ENCODE data around the gene WDR70.
"Not testable (repeated sequence)": the region's sequence is repeated elsewhere in the genome, so short reads cannot be mapped to it uniquely, and the experiment has no call there.

The WDR70 gene

GRCh38 chr5:37575541-37576489 lies 196.7 kb downstream of the WDR70 start:
- no peak for DNase-seq

DNA sequence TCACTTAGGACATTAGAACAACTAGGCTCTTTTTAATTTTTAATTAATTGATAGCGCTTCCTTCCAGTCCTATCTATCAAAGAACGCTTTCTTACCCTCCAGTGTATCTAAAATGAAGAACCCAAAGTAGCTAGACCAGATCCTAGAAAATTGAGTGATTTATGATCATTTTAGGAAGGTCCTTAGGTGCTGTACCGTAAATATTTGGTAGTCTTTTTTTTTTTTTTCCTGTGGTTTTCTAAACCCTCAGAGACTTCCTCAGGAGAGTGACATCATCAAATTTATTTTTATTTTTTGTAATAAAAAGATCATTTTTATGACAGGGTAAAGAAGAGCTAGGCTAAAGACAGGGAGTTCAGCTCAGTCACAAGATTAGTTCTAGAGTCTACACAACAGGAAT lies 197.4 kb downstream of the WDR70 start:
- DNase-seq, result peak in 1 of 2 experiments; percentile 5

DNA sequence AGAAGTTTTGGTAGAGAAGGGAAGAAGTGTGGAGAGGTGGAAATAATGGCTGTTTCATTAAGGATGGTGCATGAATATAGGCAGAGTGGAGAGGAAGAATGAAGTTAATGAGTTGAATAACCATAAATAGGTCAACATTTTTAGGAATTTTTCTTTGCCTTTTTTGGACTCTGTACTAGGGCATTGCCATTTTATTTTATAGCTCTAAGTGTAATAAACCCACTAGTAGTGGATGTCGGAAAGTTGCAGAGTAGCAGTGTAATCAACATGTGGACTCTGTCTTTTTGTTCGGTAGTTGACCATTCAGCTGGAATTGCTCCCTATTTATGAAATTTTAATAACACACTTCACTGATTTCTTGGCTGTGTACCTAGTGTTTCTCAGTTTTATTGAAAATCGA lies 199.1 kb downstream of the WDR70 start:
- DNase-seq, result no peak

DNA sequence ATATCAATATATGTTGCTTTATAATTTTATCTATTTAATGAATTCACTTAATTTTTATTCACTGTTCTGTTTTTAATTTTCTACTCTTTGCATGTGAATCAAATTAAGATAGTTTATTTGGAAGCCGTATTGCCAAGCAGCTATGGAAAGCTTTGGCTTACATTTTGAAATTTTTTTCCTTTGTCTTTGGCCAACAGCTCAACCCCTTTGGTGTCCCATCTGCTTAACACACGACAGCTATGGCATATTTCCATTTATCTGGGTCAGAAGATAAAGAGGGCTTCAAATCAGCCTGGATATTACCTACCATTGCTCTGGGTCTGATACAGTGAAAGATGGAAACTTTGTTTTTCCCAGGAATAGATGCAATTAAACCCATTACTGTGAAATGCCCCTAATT lies 201.0 kb downstream of the WDR70 start:
- DNase-seq, result no peak

GRCh38 chr5:37582202-37582601 lies 203.1 kb downstream of the WDR70 start:
- no peak for DNase-seq

DNA sequence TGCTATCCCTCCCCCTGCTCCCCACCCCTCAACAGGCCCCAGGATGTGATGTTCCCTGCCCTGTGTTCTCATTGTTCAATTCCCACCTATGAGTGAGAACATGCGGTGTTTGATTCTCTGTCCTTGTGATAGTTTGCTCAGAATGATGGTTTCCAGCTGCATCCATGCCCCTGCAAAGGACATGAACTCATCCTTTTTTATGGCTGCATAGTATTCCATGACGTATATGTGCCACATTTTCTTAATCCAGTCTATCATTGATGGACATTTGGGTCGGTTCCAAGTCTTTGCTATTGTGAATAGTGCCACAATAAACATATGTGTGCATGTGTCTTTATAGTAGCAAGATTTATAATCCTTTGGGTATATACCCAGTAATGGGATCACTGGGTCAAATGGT lies 214.2 kb downstream of the WDR70 start:
- not testable (repeated sequence) for DNase-seq

GRCh38 chr5:37594864-37595263 lies 215.7 kb downstream of the WDR70 start:
- DNase-seq, result peak; percentile 4 to 6

GRCh38 chr5:37598733-37599132 lies 219.6 kb downstream of the WDR70 start:
- no peak for DNase-seq

GRCh38 chr5:37601163-37601562 lies 222.0 kb downstream of the WDR70 start:
- DNase-seq, result no peak

DNA sequence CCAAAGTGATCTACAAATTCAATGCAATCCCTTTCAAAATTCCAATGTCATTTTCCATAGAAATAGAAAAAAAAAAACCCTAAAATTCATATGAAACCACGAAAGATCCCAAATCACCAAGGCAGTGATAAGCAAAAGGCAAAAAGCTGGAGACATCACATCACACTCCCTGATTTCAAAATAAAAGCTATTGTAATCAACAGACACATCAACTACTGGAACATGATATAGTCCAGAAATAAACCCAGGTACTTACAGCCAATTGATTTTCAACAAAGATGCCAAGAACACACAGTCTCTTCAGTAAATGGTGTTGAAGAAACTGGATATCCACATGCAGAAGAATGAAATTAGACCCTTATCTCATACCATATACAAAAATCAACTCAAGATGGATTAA lies 224.0 kb downstream of the WDR70 start:
- no peak for DNase-seq

DNA sequence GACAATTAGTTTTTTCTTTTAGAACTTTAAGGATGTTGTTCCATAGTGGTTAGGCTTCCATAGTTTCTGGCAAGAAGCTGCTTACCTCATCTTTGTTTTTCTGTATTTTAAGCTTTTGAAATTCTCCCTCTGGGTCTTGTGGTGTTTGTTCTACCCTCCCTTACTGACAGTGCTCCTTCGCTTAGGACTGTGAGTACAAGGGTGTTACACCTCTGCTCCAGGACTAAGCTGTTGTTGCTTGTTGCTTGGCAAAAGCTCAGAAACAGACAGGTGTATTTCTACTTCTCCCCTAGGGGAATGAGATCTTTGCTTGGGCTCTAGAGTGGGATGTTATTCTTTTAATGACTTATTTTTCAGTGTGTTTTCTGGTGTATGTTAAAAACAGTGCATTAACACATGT lies 225.2 kb downstream of the WDR70 start:
- DNase-seq, result no peak

- DNase-seq, result no peak
Measured at GRCh38 chr5:37606148-37606547, 227.0 kb downstream of the WDR70 start.

DNA sequence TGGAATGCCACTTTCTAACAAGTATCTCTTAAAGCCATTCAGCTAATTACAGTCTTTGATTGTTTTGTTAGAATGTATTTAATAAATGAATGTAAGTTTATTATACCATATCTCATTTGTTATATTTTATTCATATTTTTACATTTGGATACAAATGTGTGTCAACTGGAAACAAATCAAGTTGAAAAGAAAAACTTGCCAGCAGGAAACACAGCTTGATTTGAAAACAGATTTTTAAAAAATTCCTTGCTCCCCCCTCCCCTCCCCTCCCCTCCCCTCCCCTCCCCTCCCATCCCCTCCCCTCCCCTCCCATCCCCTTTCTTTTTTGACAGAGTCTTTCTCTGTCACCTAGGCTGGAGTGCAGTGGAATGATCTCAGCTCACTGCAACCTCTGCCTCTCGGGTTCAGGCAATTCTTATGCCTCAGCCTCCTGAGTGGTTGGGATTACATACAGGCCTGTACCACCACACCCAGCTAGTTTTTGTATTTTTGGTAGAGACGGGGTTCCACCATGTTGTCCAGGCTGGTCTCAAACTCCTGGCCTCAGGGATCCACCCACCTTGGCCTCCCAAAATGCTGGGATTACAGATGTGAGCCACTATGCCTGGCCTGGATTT lies 227.6 kb downstream of the WDR70 start:
- DNase-seq, result no peak

GRCh38 chr5:37615184-37615583 lies 236.1 kb downstream of the WDR70 start:
- DNase-seq, result no peak

DNA sequence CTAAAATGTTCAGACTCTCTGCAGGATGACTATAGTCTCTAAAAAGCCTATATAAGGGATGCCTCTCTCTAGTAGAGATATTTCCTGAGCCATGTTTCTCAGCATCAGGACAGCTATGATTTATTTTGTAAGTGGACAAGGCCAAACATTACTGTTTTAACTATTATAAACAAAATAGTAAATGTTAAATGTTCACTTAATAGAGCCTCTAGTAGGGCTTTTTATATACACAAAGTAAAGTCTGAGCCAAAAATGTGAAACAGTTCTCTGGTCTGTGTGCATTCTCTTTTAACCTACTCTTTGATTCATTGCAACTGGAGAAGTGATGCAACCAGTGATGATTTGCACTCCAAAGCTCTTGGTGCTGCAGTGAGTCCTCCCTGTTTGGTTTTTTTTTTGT lies 240.2 kb downstream of the WDR70 start:
- DNase-seq, result no peak

DNA sequence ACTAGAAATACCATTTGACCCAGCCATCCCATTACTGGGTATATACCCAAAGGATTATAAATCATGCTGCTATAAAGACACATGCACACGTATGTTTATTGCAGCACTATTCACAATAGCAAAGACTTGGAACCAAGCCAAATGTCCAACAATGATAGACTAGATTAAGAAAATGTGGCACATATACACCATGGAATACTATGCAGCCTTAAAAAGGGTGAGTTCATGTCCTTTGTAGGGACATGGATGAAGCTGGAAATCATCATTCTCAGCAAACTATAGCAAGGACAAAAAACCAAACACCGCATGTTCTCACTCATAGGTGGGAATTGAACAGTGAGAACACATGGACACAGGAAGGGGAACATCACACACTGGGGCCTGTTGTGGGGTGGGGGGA lies 243.2 kb downstream of the WDR70 start:
- not testable (repeated sequence) for DNase-seq

- no peak for DNase-seq
Measured at GRCh38 chr5:37626266-37626665, 247.1 kb downstream of the WDR70 start.

- no peak for DNase-seq
Measured at GRCh38 chr5:37628876-37629275, 249.8 kb downstream of the WDR70 start.

- DNase-seq, result no peak
Measured at GRCh38 chr5:37631939-37632338, 252.8 kb downstream of the WDR70 start.

DNA sequence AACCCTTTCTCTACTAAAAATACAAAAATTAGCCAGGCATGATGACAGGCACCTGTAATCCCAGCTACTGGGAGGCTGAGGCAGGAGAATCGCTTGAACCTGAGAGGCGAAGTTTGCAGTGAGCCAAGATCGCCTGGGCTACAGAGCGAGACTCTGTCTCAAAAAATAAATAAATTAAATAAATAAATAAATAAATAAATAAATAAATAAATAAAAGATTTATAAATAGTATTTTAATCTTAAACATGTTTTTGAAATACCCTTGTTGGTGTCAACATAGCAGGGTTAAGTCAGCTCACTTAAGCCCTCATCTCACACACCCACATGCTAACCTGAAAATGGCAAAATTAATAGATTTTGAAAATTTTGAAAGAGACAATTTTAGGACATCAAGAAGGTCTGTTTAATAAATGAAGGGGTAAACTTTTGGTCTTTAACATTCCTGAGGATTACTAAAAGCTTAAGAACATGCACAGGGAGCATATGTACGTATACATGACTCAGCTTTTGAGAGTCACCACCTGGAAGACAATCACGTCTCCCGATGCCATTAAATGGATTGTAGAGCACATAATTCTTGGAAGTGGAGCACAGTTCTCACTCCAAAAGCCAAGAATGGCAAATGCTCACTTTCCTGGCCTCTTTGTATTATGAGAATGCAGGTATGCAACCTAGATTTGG lies 258.2 kb downstream of the WDR70 start:
- no peak for DNase-seq

DNA sequence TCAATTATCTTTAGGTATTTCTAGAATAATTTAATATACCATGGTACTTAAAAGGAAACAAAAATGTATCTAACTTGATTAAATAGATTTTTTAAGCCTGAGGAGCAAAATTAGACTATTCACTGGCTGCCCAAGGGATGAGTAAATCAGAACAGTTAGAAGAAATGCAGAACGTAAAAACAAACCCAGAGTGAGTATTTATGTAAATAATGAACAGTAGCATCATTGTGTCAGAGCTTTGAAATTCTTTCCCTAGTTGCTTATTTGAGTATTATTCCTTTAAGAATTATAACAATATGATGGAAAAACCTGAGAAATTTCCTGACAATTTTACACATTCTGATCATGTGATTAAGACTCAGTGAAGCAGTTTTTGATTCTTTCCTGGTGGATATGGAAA lies 259.8 kb downstream of the WDR70 start:
- no peak for DNase-seq

DNA sequence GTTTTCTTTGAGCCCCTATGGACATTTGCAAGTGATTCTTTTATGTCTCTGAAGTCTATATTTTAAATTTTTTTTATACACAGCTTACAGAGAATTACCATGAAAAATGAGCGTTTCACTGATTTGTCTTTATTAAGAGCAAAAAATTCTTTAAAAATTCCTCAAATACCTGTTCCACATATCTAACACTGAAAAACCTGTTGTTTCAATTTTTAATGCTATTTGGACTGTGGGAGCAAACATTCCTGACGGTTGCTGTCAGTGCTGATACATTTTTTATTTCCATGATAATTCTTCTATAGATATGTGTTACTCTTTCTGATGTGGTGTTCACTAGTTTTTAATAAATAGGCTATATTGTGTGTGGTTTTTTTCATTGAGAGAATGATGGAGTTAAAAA lies 261.0 kb downstream of the WDR70 start:
- no peak for DNase-seq

DNA sequence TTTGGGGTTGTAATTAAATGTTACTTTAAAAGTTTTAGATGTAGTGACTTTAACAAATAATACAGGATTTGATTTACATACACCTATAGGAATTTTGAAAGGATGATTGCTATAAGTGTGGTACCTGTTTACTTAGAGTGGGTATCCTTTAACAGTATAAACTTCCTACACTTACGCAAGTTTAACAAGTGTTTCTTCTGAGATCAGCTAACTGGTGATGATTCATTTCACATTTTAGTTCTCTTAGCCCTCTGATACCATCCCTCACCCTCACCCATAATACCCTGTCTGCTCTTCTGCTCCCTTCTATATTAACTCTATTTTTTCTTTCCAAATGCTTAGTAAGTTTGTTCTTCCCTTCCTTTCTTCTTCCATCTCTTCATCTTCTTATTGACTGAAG lies 262.8 kb downstream of the WDR70 start:
- DNase-seq, result no peak

- DNase-seq, result no peak
Measured at GRCh38 chr5:37645707-37646106, 266.6 kb downstream of the WDR70 start.

Data from Kasumi-1 (cell line).